ENCODE data around the gene BMPER. TPM values are rescaled to one million over a fixed set of nuclear protein-coding genes. Genes with fewer than 3 reads are reported as not detected.

BMPER gene
- total RNA-seq, 2 donors from 2014 or later, result 3.0 to 3.8 TPM

- TF ChIP-seq CTCF (IDR thresholded peaks at IDR 0.05), result no peak
- Histone ChIP-seq H3K4me1 (no peaks in the 10 kb centered on the region), H3K9me3 (no peaks in the 10 kb centered on the region), H3K4me3 (no peak overlapping the region), H3K27ac (no peak overlapping the region), H3K27me3 (no peaks in the 10 kb centered on the region), H3K36me3 (no peaks in the 10 kb centered on the region)
- DNase-seq (ENCODE audit: low spot score), result no peak
Observed at GRCh38 chr7:33883671-33883965, 21.7 kb upstream of the BMPER start.

GRCh38 chr7:33885290-33886148, 19.8 kb upstream of the BMPER start:
- no peak overlapping the region for H3K27ac ChIP-seq
- DNase-seq (ENCODE audit: low spot score), result no peak
- no peak for TF ChIP-seq CTCF (IDR thresholded peaks at IDR 0.05)
- H3K9me3 ChIP-seq, result no peaks in the 10 kb centered on the region
- no peaks in the 10 kb centered on the region for H3K4me1 ChIP-seq
- no peaks in the 10 kb centered on the region for H3K36me3 ChIP-seq
- no peak overlapping the region for H3K4me3 ChIP-seq
- H3K27me3 ChIP-seq, result no peaks in the 10 kb centered on the region

DNA sequence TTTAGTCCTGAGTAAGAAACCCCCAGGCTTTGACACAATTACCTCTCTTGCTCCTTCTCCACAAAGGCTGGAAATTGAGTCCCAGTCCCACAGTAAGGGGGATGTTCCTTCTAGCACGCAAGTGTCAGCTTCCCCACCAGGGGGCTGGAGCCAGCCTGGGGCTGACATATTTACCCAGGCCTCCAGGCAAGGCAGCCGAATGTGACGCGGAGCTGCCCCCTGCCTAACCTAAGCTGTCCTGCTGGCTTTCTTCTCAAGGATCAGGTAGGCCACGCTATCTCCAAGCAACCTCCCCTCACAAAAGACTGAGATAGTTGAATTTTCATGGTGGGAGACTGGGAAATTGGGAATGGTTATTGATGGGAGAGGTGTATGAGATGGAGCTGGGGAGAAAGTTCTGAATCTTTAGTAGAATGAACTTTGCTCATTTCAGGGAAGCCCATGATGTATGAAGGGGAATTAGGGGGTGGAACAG, 19.2 kb upstream of the BMPER start:
- Histone ChIP-seq H3K4me3 (no peak overlapping the region), H3K27ac (no peak overlapping the region), H3K36me3 (no peaks in the 10 kb centered on the region), H3K4me1 (no peaks in the 10 kb centered on the region), H3K27me3 (no peaks in the 10 kb centered on the region), H3K9me3 (no peaks in the 10 kb centered on the region)
- TF ChIP-seq CTCF (IDR thresholded peaks at IDR 0.05), result no peak
- DNase-seq (ENCODE audit: low spot score), result no peak

DNA sequence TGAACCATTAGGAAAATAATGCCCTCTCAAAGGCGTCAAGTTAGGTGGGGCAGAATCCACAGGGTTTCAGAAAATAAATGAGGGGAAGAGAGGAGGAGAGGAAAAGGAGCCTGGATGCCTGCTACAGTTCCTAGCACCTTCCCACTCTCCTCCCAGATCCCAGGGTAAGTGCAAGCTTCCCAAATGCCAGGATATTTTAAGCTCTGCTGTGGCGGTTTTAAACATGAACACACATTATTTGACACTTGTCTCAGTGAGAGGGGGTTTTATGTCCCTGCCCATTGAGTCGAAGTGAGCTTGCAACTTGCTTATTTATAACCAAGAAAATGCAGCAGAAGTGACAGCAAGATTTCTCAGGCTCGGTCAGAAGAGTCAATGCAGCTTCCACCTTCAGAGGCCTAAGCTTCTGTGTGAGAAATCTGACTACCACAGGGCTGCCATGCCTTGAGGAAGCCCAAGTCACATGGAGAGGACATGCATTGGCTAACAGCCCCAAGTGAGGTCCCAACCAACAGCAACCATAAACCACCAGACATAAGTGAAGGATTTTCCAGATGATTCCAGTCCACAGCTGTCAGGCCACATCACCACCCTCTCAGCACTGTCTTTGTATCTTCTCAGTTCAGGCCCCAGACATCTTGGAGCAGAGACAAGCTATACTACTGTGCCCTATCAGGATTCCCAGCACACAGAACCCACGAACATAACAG, 17.9 kb upstream of the BMPER start:
- DNase-seq (ENCODE audit: low spot score), result no peak

DNA sequence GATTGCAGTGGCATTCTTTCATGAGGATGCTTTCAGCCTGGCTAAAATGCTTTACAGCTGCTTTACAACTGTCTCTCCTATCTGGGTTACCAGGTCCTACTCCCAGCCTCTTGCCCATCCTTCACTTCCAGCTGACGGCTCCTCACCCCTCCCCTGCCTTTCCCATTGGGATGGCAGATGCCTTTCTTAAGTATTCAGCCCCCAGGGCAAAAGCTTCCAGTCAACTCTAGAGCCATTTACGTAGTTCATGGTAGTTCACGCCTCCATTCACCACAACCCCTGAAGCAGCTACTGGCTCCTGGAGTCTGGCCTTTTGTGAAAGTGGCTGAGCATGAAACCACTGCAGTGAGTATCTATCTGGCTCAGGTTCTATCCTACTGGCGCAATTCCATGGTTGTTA, 17.2 kb upstream of the BMPER start:
- no peak overlapping the region for H3K4me3 ChIP-seq
- H3K27me3 ChIP-seq, result no peaks in the 10 kb centered on the region
- no peaks in the 10 kb centered on the region for H3K36me3 ChIP-seq
- H3K9me3 ChIP-seq, result no peaks in the 10 kb centered on the region
- no peak for TF ChIP-seq CTCF (IDR thresholded peaks at IDR 0.05)
- no peak for DNase-seq (ENCODE audit: low spot score)
- H3K27ac ChIP-seq, result no peak overlapping the region
- no peaks in the 10 kb centered on the region for H3K4me1 ChIP-seq

More for the DNA sequence above, 17.9 kb upstream of the BMPER start:
- Histone ChIP-seq H3K4me3 (no peak overlapping the region), H3K4me1 (no peaks in the 10 kb centered on the region), H3K9me3 (no peaks in the 10 kb centered on the region), H3K36me3 (no peaks in the 10 kb centered on the region), H3K27me3 (no peaks in the 10 kb centered on the region), H3K27ac (no peak overlapping the region)
- TF ChIP-seq CTCF (IDR thresholded peaks at IDR 0.05), result no peak

Measured in right atrium auricular region (tissue), 2 donors.